KMS-11 (cell line): ENCODE data around the gene LARP1.
"Not testable (repeated sequence)": the region's sequence is repeated elsewhere in the genome, so short reads cannot be mapped to it uniquely, and the experiment has no call there.

ENCODE experiments used
- H2AFZ ChIP-seq: fragments of 200-600 bp; sonication (generic); 2 replicates; pipeline ENCODE4 v1.6.1; 2016; ENCODE audit warnings: antibody characterized with exemption, mixed run types, low read depth
- H3K27ac ChIP-seq: fragments of 200-600 bp; sonication (generic); 2 replicates; pipeline ENCODE4 v1.6.1; 2016; ENCODE audit warnings: mild to moderate bottlenecking, mixed run types
- H3K27me3 ChIP-seq: fragments of 200-600 bp; sonication (generic); 2 replicates; pipeline ENCODE4 v1.6.1; 2017; ENCODE audit warnings: mild to moderate bottlenecking, low read depth, mixed run types, moderate library complexity; ENCODE audit not compliant: insufficient read depth
- H3K36me3 ChIP-seq: fragments of 200-600 bp; sonication (generic); 2 replicates; pipeline ENCODE4 v1.6.1; 2017; ENCODE audit warnings: mild to moderate bottlenecking, mixed run types; ENCODE audit not compliant: insufficient read depth
- H3K4me1 ChIP-seq: fragments of 200-600 bp; sonication (generic); 2 replicates; pipeline ENCODE4 v1.6.1; 2016; ENCODE audit warnings: mild to moderate bottlenecking, low read depth, mixed run types; ENCODE audit not compliant: poor library complexity, severe bottlenecking
- H3K4me2 ChIP-seq: fragments of 200-600 bp; sonication (generic); 2 replicates; pipeline ENCODE4 v1.7.0; 2016; ENCODE audit warnings: mild to moderate bottlenecking, mixed run types
- H3K4me3 ChIP-seq: fragments of 200-600 bp; sonication (generic); IDR thresholded peaks from 2 replicates; pipeline ENCODE4 v1.6.1; 2017; ENCODE audit warnings: low read depth, low read length, mixed read lengths; ENCODE audit not compliant: insufficient read depth
- H3K79me2 ChIP-seq: fragments of 200-600 bp; sonication (generic); 2 replicates; pipeline ENCODE4 v1.6.1; 2016; ENCODE audit warnings: low read depth, mixed run types; ENCODE audit not compliant: insufficient read depth
- H3K9ac ChIP-seq: fragments of 200-600 bp; sonication (generic); 2 replicates; pipeline ENCODE4 v1.6.1; 2016; ENCODE audit warnings: mild to moderate bottlenecking, mixed run types
- H4K20me1 ChIP-seq: fragments of 200-600 bp; sonication (generic); 2 replicates; pipeline ENCODE4 v1.6.1; 2016; ENCODE audit warnings: mild to moderate bottlenecking, mixed run types; ENCODE audit not compliant: insufficient read depth
- CTCF ChIP-seq: fragments of 200-600 bp; sonication (generic); conservative IDR thresholded peaks from 2 replicates; pipeline ENCODE4 v1.6.1; 2017; ENCODE audit warnings: low read depth, mild to moderate bottlenecking, antibody characterized with exemption, low read length, moderate library complexity, mixed read lengths

LARP1 gene

DNA sequence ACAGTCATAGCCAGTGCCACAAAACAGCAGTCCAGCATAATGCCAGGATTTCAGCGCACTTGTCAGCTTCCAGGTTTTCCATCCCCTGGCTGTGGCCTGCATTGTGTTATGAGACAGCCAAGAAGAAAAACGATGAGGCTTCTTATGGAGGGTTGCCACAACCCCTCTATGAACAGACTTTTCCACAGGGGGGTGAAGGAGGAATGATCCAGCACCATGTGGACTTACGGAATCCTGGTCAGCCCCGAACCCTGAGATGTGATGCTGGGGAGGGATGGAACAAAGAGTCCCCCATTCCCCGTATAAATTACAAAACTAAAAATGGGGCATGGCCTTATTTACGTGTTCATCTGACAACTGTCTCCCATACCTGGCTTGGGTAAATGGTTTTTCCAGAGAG, 62.6 kb downstream of the LARP1 start:
- Histone ChIP-seq H3K9ac (no peak overlapping the region), H3K27me3 (no peaks in the 10 kb centered on the region), H3K4me3 (no peak overlapping the region), H4K20me1 (no peaks in the 10 kb centered on the region), H3K36me3 (no peaks in the 10 kb centered on the region), H3K27ac (no peak overlapping the region), H3K79me2 (no peaks in the 10 kb centered on the region), H2AFZ (no peak overlapping the region), H3K4me2 (no peak overlapping the region), H3K4me1 (no peaks in the 10 kb centered on the region)
- TF ChIP-seq CTCF: no peak

DNA sequence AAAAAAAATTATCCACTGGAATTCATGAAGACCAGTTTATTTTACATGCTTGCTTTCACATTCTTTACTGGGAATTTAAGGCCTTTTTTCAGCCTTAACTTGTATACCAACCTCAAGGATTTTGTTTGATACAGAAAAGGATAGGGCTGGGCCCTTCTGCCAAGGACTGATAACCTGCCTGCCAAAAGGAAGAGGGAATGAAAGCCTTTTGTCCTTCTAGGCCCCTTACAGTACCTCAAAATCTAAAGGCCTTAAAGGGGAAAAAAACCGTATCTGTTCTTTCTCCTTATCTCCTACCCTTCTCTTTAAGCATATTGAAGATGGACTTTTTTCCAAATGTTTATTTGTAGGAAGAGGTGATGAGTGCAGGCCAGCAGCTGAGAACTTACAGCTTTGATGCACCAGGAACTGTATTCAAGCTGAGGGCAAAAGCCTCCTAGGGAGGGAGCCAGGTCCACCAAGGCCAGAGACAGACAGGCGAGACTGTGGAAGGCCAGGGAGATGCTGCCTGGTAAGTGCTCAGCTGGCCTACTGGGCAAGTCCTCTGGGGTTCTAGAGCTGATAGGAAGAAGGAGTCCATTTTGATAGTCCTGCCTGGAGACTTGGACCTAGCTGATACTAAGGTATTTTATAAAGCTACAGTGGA, 63.4 kb downstream of the LARP1 start:
- Histone ChIP-seq H3K79me2 (no peaks in the 10 kb centered on the region), H2AFZ (no peak overlapping the region), H3K4me2 (no peak overlapping the region), H4K20me1 (no peaks in the 10 kb centered on the region), H3K9ac (no peak overlapping the region), H3K4me3 (no peak overlapping the region), H3K36me3 (no peaks in the 10 kb centered on the region), H3K4me1 (no peaks in the 10 kb centered on the region), H3K27ac (no peak overlapping the region), H3K27me3 (no peaks in the 10 kb centered on the region)
- no peak for TF ChIP-seq CTCF

GRCh38 chr5:154819546-154819945, 64.4 kb downstream of the LARP1 start:
- Histone ChIP-seq H3K4me3 (no peak overlapping the region), H4K20me1 (no peaks in the 10 kb centered on the region), H2AFZ (no peak overlapping the region), H3K4me1 (no peaks in the 10 kb centered on the region), H3K9ac (no peak overlapping the region), H3K27me3 (no peaks in the 10 kb centered on the region), H3K4me2 (no peak overlapping the region), H3K79me2 (no peaks in the 10 kb centered on the region), H3K27ac (no peak overlapping the region), H3K36me3 (no peaks in the 10 kb centered on the region)
- TF ChIP-seq CTCF: no peak

DNA sequence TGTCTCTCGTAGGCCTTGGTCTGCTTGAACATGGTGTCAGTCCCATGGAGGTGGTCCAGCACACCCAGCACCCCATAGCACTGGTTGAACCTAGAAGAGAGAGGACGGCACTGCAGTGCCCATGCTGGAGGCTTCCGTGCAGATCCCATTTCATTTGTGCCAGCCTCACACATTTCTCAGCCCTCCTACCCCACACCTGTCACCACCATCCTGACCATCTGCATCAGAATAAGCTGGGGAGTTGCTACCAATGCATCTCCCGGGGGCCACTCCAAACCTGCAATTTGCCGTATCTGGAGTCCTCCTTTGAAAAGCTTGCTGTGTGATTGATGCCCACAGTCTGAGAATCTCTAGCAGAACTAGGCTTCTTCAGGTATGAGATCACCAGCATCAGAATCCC, 65.2 kb downstream of the LARP1 start:
- H4K20me1 ChIP-seq: no peaks in the 10 kb centered on the region
- no peak for TF ChIP-seq CTCF
- H3K4me3 ChIP-seq: no peak overlapping the region

GRCh38 chr5:154822896-154823295, 67.7 kb downstream of the LARP1 start:
- not testable (repeated sequence) for H3K36me3 ChIP-seq, H3K79me2 ChIP-seq, H4K20me1 ChIP-seq, H2AFZ ChIP-seq, H3K9ac ChIP-seq, H3K4me2 ChIP-seq, H3K27ac ChIP-seq, H3K4me1 ChIP-seq, H3K4me3 ChIP-seq, H3K27me3 ChIP-seq

More for the DNA sequence above, 65.2 kb downstream of the LARP1 start:
- no peaks in the 10 kb centered on the region for H3K27me3 ChIP-seq
- no peaks in the 10 kb centered on the region for H3K79me2 ChIP-seq
- no peak overlapping the region for H3K9ac ChIP-seq
- no peaks in the 10 kb centered on the region for H3K36me3 ChIP-seq
- H3K27ac ChIP-seq: no peak overlapping the region
- H3K4me2 ChIP-seq: no peak overlapping the region
- no peak overlapping the region for H2AFZ ChIP-seq
- no peaks in the 10 kb centered on the region for H3K4me1 ChIP-seq
